ENCODE data around the gene DLL1. TPM values are rescaled to one million over a fixed set of nuclear protein-coding genes. Genes with fewer than 3 reads are reported as not detected.

The DLL1 gene
- total RNA-seq, 4 donors from 2014 or later = 4.4 to 21.3 (median 13.4) TPM

- no peak for TF ChIP-seq CTCF (IDR thresholded peaks at IDR 0.05; ENCODE audit: low read depth)
These were observed 7.8 kb upstream of the DLL1 start for GRCh38 chr6:170298688-170299087.

GRCh38 chr6:170297576-170298330 lies 6.9 kb upstream of the DLL1 start:
- no peak for TF ChIP-seq CTCF (IDR thresholded peaks at IDR 0.05; ENCODE audit: low read depth)

- no peak for TF ChIP-seq CTCF (IDR thresholded peaks at IDR 0.05; ENCODE audit: low read depth)
These were observed 6.1 kb upstream of the DLL1 start for GRCh38 chr6:170296746-170297575.

- no peak for TF ChIP-seq CTCF (IDR thresholded peaks at IDR 0.05; ENCODE audit: low read depth)
These were observed 5.5 kb upstream of the DLL1 start for GRCh38 chr6:170296423-170296745.

GRCh38 chr6:170295510-170296422 lies 4.9 kb upstream of the DLL1 start:
- no peak for TF ChIP-seq CTCF (IDR thresholded peaks at IDR 0.05; ENCODE audit: low read depth)

- no peak for TF ChIP-seq CTCF (IDR thresholded peaks at IDR 0.05; ENCODE audit: low read depth)
These were observed 4.1 kb upstream of the DLL1 start for GRCh38 chr6:170294813-170295509.
